Vagina (tissue), 2 donors: ENCODE measurements around the gene CAPZA2.

Source experiments
- POLR2A ChIP-seq, 2 donors: fragments of 450-650 bp; IDR thresholded peaks; one replicate each; pipeline ENCODE4 v1.6.1; 2017; ENCODE audit warnings: antibody characterized with exemption in 2 of 2, mild to moderate bottlenecking in 2 of 2, moderate library complexity in 2 of 2
- POLR2AphosphoS5 ChIP-seq, 2 donors: sonication (generic); formaldehyde crosslinking; IDR thresholded peaks; one replicate each; pipeline ENCODE4 v1.9.0; 2017; ENCODE audit warnings: antibody characterized with exemption in 2 of 2, mild to moderate bottlenecking in 2 of 2, low read depth in 1 of 2; ENCODE audit not compliant: insufficient read depth in 1 of 2
- TF ChIP-seq, protein P1 (sequence below), 3 experiments: fragments of 450-650 bp in 2 of 3; fragments of 200-600 bp in 1 of 3; sonication (generic) in 1 of 3; IDR thresholded peaks; one replicate each; pipeline ENCODE4 v1.5.1; 2017 to 2019; ENCODE audit warnings: antibody characterized with exemption in 3 of 3, mild to moderate bottlenecking in 2 of 3, moderate library complexity in 2 of 3

DNA sequence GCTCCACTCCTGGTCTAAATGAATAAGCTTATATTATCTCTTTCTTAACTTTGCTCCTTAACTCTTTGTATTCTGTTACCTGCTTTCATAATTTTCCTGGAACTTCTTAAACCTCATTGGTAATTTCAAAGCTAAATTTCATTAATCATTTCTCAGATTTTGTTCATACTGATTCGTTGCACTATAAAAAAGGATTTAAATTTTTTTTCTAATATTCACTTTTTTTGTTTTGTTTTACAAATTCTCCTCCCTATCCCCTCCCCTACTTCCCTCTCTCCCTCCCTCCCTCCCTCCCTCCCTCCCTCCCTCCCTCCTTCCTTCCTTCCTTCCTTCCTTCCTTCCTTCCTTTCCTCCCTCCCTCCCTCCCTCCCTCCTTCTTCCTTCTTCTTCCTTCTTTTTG lies 105.6 kb downstream of the CAPZA2 start:
- TF ChIP-seq, protein P1, sequence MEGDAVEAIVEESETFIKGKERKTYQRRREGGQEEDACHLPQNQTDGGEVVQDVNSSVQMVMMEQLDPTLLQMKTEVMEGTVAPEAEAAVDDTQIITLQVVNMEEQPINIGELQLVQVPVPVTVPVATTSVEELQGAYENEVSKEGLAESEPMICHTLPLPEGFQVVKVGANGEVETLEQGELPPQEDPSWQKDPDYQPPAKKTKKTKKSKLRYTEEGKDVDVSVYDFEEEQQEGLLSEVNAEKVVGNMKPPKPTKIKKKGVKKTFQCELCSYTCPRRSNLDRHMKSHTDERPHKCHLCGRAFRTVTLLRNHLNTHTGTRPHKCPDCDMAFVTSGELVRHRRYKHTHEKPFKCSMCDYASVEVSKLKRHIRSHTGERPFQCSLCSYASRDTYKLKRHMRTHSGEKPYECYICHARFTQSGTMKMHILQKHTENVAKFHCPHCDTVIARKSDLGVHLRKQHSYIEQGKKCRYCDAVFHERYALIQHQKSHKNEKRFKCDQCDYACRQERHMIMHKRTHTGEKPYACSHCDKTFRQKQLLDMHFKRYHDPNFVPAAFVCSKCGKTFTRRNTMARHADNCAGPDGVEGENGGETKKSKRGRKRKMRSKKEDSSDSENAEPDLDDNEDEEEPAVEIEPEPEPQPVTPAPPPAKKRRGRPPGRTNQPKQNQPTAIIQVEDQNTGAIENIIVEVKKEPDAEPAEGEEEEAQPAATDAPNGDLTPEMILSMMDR (IDR thresholded peaks at IDR 0.05) = no peak
- TF ChIP-seq POLR2A (IDR thresholded peaks at IDR 0.05) (no peak), POLR2AphosphoS5 (IDR thresholded peaks at IDR 0.05; ENCODE audit: insufficient read depth in 1 of 2, low read depth in 1 of 2) (no peak)
